K562 (cell line): Measurements from ENCODE around the gene MRRF. TPM values are rescaled to one million over a fixed set of nuclear protein-coding genes. Genes with fewer than 3 reads are reported as not detected.

Source experiments
- ATAC-seq: fragments of 200-7000 bp; cut with Tn5 transposase; 3 replicates; pipeline ENCODE4 v1.9.1; 2020; ENCODE audit warnings: moderate library complexity
- BruUV-seq: library from RNA; stranded (reverse); fragments of 400-500 nt; replicated peaks from 2 replicates; lab custom pipeline; 2021; lab: Mats Ljungman, UMichigan
- CTCF ChIA-PET: fragments of 300-600 bp; formaldehyde crosslinking; extraction: SDS; loops from one replicate; lab custom pipeline; 2021; ENCODE audit warnings: low intra/inter-chr PET ratio; lab: Yijun Ruan, JAX
- POLR2A ChIA-PET: fragments of 300-600, 350-650 bp; sonication (Branson Sonifier 250); formaldehyde crosslinking; extraction: SDS; loops from one replicate; lab custom pipeline; 2021; ENCODE audit warnings: antibody characterized with exemption, inconsistent platforms; lab: Yijun Ruan, JAX
- DNase-seq, 4 experiments: peaks; one replicate each; pipeline versions ENCODE4 v3.0.0 to v3.0.0-alpha.2; 2011 to 2018; ENCODE audit warnings: low spot score in 3 of 4, mixed read lengths in 3 of 4; ENCODE audit errors: extremely low read depth in 1 of 4
- FAIRE-seq: peaks from 2 replicates; lab custom pipeline; 2011; peaks lifted over from hg19 to GRCh38; lab: Jason Lieb, UNC
- H2AFZ ChIP-seq: 2 replicates; pipeline ENCODE4 v1.6.0; 2011; ENCODE audit warnings: low read depth, low read length, control low read depth, inconsistent platforms
- H3K27ac ChIP-seq: fragments of 200-600 bp; 3 replicates; pipeline ENCODE4 v1.8.0; 2011; ENCODE audit warnings: low read depth, mild to moderate bottlenecking, control low read depth, inconsistent platforms, low read length, moderate library complexity, mixed read lengths; ENCODE audit errors: extremely low read depth
- H3K27me3 ChIP-seq, 2 experiments: fragments of 300-600 bp in 1 of 2; 2 replicates in 1 of 2; 3 replicates in 1 of 2; pipeline versions ENCODE4 v1.6.0 to v1.8.0; 2011; ENCODE audit warnings: inconsistent platforms in 2 of 2, low read length in 2 of 2, mild to moderate bottlenecking in 1 of 2, mixed read lengths in 1 of 2, moderate library complexity in 1 of 2; ENCODE audit not compliant: control insufficient read depth in 2 of 2, insufficient read depth in 2 of 2
- H3K36me3 ChIP-seq: fragments of 300-600 bp; 3 replicates; pipeline ENCODE4 v1.8.0; 2011; ENCODE audit warnings: mild to moderate bottlenecking, low read length, inconsistent platforms; ENCODE audit not compliant: control insufficient read depth, insufficient read depth
- H3K4me1 ChIP-seq, 2 experiments: fragments of 200-600 bp in 1 of 2; replicated peaks in 1 of 2; 2 replicates in 1 of 2; 3 replicates in 1 of 2; pipeline versions ENCODE4 v1.5.1 to v1.8.0; 2011; ENCODE audit warnings: inconsistent platforms in 2 of 2, low read length in 2 of 2, mild to moderate bottlenecking in 1 of 2, mixed read lengths in 1 of 2, moderate library complexity in 1 of 2; ENCODE audit not compliant: control insufficient read depth in 2 of 2, insufficient read depth in 2 of 2
- H3K4me2 ChIP-seq: 2 replicates; pipeline ENCODE4 v1.6.1; 2011; ENCODE audit warnings: low read length, control low read depth, inconsistent platforms, mixed read lengths; ENCODE audit not compliant: insufficient read depth
- H3K4me3 ChIP-seq: fragments of 200-600 bp; sonication (generic), shearing (Covaris generic); 2 replicates; pipeline ENCODE4 v1.5.1; 2016; ENCODE audit warnings: control low read depth, inconsistent platforms
- H3K79me2 ChIP-seq: fragments of 200-600 bp; 3 replicates; pipeline ENCODE4 v1.8.0; 2011; ENCODE audit warnings: low read length, inconsistent platforms; ENCODE audit not compliant: control insufficient read depth, insufficient read depth
- H3K9ac ChIP-seq, 2 experiments: 2 replicates each; pipeline versions ENCODE4 v1.6.0 to v1.6.1; 2011; ENCODE audit warnings: low read depth in 2 of 2, low read length in 2 of 2, control low read depth in 1 of 2, inconsistent platforms in 1 of 2, mild to moderate bottlenecking in 1 of 2, mixed read lengths in 1 of 2; ENCODE audit not compliant: insufficient read depth in 1 of 2
- H3K9me1 ChIP-seq: one replicate; pipeline ENCODE4 v1.6.0; 2011; ENCODE audit warnings: inconsistent platforms, mild to moderate bottlenecking, low read length, moderate library complexity; ENCODE audit not compliant: control insufficient read depth, insufficient read depth
- H3K9me3 ChIP-seq: replicated peaks from 2 replicates; pipeline ENCODE4 v1.5.1; 2011; ENCODE audit warnings: low read depth, low read length, inconsistent platforms; ENCODE audit not compliant: control insufficient read depth, insufficient read depth
- H4K20me1 ChIP-seq: replicated peaks from 2 replicates; pipeline ENCODE4 v1.6.1; 2011; ENCODE audit warnings: low read length, inconsistent platforms, mixed read lengths; ENCODE audit not compliant: control insufficient read depth, insufficient read depth
- GABPB1 ChIP-seq: sonication (generic); formaldehyde crosslinking; IDR thresholded peaks from 2 replicates; pipeline ENCODE4 v1.8.0; 2022; ENCODE audit warnings: mild to moderate bottlenecking, missing genetic modification reagents
- KAT2B ChIP-seq: IDR thresholded peaks from one replicate; pipeline ENCODE4 v1.6.1; 2012; ENCODE audit warnings: low read depth, mild to moderate bottlenecking, control low read depth, inconsistent platforms, low read length, moderate library complexity
- KDM1A ChIP-seq, 2 experiments: fragments of 450-650 bp; IDR thresholded peaks; 2 replicates each; pipeline ENCODE4 v1.6.1; 2016; ENCODE audit warnings: mild to moderate bottlenecking in 2 of 2
- MXI1 ChIP-seq: IDR thresholded peaks from 2 replicates; pipeline ENCODE4 v1.6.1; 2011; ENCODE audit warnings: low read depth, mild to moderate bottlenecking, improper control_type of control experiment, low read length
- NELFE ChIP-seq: IDR thresholded peaks from 2 replicates; pipeline ENCODE4 v1.6.1; 2011; ENCODE audit warnings: mild to moderate bottlenecking; ENCODE audit not compliant: insufficient read depth, insufficient read length
- RBM15 ChIP-seq: fragments of 200-400 bp; formaldehyde crosslinking; IDR thresholded peaks from 2 replicates; pipeline ENCODE4 v1.6.1; 2018; ENCODE audit warnings: mild to moderate bottlenecking, low read length, moderate library complexity; ENCODE audit not compliant: insufficient read depth
- ZBTB8A ChIP-seq: fragments of 450-650 bp; IDR thresholded peaks from 2 replicates; pipeline ENCODE4 v1.6.1; 2018; ENCODE audit warnings: mild to moderate bottlenecking, moderate library complexity; ENCODE audit not compliant: partially characterized antibody
- ZSCAN32 ChIP-seq: fragments of 450-650 bp; formaldehyde crosslinking; IDR thresholded peaks from 2 replicates; pipeline ENCODE4 v1.4.0; 2020; ENCODE audit warnings: mild to moderate bottlenecking, moderate library complexity
- WGBS: fragments of 100-300 bp; shearing (Covaris generic); methylation state at CpG from one replicate; pipeline ENCODE4 v1.1.6; 2016; ENCODE audit warnings: low coverage, mixed read lengths; ENCODE audit not compliant: insufficient coverage; ENCODE audit errors: missing lambda C conversion rate; 5-methylcytosine and 5-hydroxymethylcytosine counted together
- in situ Hi-C: fragments of 300-500 bp; cut with MboI; formaldehyde crosslinking; loops from 4 replicates; pipeline ENCODE4 v1.15.0; 2018; ENCODE audit warnings: inconsistent platforms, mixed read lengths
- intact Hi-C: fragments of 100-400 bp; cut with micrococcal nuclease; formaldehyde crosslinking; loops from 2 replicates; pipeline ENCODE4 v1.14.2; 2022
- polyA plus RNA-seq, 8 experiments: library from polyadenylated mRNA; depleted of rRNA in 4 of 8; stranded (reverse) in 5 of 8; unstranded in 3 of 8; fragments of >200 nt; fragmentation: Nextera tagmentation in 2 of 8; fragmentation: Illumina TruSeq in 1 of 8; extraction: Ambion mirVana in 2 of 8; extraction: Trizol in 1 of 8; gene quantifications; 2 replicates each; pipeline versions ENCODE4 v1.2.1 to v1.2.3, GENCODE V29; 2011 to 2014; ENCODE audit warnings: inconsistent platforms in 1 of 8, missing spikeins in 1 of 8
- total RNA-seq, 7 experiments: library from RNA; depleted of rRNA in 6 of 7; stranded (reverse); fragments of >200 nt in 6 of 7; fragmentation: Illumina TruSeq in 2 of 7; extraction: Trizol in 2 of 7; gene quantifications; 2 replicates each; pipeline versions ENCODE4 v1.2.1 to v1.2.3, GENCODE V29; 2011 to 2021; ENCODE audit warnings: low replicate concordance in 1 of 7
- TF ChIP-seq, protein P1 (sequence below): fragments of 450-650 bp; IDR thresholded peaks from 2 replicates; pipeline ENCODE4 v1.6.1; 2016; ENCODE audit warnings: low read depth

MRRF gene
- total and polyA plus RNA-seq, 9 of the 15 experiments (the other 6 are each of a cell fraction or from before 2014, with no cell fraction given): 55.0 to 105 (median 81.2) TPM

DNA sequence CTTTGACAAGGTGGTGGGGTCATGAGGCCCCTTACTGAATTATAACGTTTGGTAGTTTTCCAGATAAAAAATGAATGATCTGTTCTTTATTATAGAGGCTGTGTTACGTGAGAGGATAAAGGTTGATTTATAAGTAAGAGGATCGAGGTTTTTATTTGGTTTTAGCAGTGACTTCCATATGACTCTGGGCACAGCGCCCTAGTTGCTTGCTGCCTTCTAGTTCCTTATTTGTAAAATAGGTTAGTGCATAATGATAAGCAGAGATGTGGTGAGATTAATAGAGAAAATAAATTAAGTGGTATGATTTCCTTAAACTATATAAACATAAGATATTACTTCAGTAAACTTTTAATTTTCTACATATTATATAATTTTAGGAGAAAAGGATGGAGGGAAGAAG is 29.8 kb downstream of the MRRF start:
- no TSS peak for BruUV-seq
- no peaks in the 10 kb centered on the region for H3K9me3 ChIP-seq
- no peak overlapping the region for H3K27ac ChIP-seq
- intact Hi-C loops: no loop called here
- DNase-seq (no peak), ATAC-seq (no peak), FAIRE-seq (no peak)
- no peak overlapping the region for H2AFZ ChIP-seq
- POLR2A ChIA-PET: interaction anchor here (0.9 to 1.0 kb wide), 2 partner anchors 9 to 31 kb away, joined by 3 read pairs; no protein-coding TSS in a partner anchor
- in situ Hi-C loops: no loop called here
- 82% methylated on average over 4 of the region's 4 CpGs for WGBS
- no peak for TF ChIP-seq NELFE
- H3K4me2 ChIP-seq: no peak overlapping the region
- CTCF ChIA-PET: no interaction called here
- H3K4me3 ChIP-seq: no peak overlapping the region
- peaks cover 85% of the 10 kb centered on the region for H3K36me3 ChIP-seq
- no peaks in the 10 kb centered on the region for H3K9me1 ChIP-seq
- H3K9ac ChIP-seq: no peak overlapping the region
- H3K27me3 ChIP-seq: no peaks in the 10 kb centered on the region
- H3K4me1 ChIP-seq: no peaks in the 10 kb centered on the region
- H3K79me2 ChIP-seq: peaks cover 4% of the 10 kb centered on the region; the same call in 1 of the 3 replicates
- H4K20me1 ChIP-seq: no peaks in the 10 kb centered on the region

DNA sequence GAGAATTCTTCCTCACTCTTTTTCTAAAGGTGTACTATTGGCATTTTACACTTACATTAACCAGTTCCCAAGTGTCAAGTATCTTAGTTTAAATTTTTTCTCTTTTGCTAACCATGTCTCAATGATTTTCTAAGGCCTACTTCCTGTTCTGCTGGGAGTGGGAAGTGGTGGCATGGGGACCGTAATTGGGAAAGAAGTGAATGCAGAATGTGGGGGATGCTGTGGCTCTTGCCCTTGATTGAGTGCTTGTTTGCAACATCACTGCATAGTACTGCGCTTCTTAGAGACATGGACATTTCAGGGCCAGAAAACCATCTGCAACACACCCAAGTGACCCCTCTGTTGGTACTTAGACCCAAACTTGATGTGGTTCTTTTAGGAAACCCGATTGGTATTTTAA is 32.8 kb downstream of the MRRF start:
- Histone ChIP-seq H3K4me3 (no peak overlapping the region), H3K4me2 (no peak overlapping the region), H3K9me3 (no peaks in the 10 kb centered on the region), H4K20me1 (no peaks in the 10 kb centered on the region), H3K9me1 (no peaks in the 10 kb centered on the region), H3K79me2 (peaks cover 4% of the 10 kb centered on the region; the same call in 1 of the 3 replicates), H3K4me1 (no peaks in the 10 kb centered on the region), H3K36me3 (peaks cover 86% of the 10 kb centered on the region), H3K9ac (no peak overlapping the region), H3K27ac (no peak overlapping the region), H3K27me3 (no peaks in the 10 kb centered on the region), H2AFZ (no peak overlapping the region)
- ChIA-PET CTCF (no interaction called here), POLR2A (interaction anchor here (1.2 kb wide), 1 partner anchor 9 kb away, joined by 3 read pairs; no protein-coding TSS in a partner anchor)
- DNase-seq (no peak), FAIRE-seq (peak; percentile 42), ATAC-seq (no peak)
- 97% methylated on average over 3 of the region's 3 CpGs for WGBS
- intact Hi-C loops (no loop called here), in situ Hi-C loops (no loop called here)
- BruUV-seq: no TSS peak
- no peak for TF ChIP-seq ZBTB8A
- no peak for TF ChIP-seq MXI1
- no peak for TF ChIP-seq GABPB1 (CRISPR knock-in tag)
- no peak for TF ChIP-seq RBM15
- no peak for TF ChIP-seq KDM1A (IDR thresholded peaks at IDR 0.05)
- no peak for TF ChIP-seq KAT2B
- TF ChIP-seq ZSCAN32: no peak
- TF ChIP-seq, protein P1, sequence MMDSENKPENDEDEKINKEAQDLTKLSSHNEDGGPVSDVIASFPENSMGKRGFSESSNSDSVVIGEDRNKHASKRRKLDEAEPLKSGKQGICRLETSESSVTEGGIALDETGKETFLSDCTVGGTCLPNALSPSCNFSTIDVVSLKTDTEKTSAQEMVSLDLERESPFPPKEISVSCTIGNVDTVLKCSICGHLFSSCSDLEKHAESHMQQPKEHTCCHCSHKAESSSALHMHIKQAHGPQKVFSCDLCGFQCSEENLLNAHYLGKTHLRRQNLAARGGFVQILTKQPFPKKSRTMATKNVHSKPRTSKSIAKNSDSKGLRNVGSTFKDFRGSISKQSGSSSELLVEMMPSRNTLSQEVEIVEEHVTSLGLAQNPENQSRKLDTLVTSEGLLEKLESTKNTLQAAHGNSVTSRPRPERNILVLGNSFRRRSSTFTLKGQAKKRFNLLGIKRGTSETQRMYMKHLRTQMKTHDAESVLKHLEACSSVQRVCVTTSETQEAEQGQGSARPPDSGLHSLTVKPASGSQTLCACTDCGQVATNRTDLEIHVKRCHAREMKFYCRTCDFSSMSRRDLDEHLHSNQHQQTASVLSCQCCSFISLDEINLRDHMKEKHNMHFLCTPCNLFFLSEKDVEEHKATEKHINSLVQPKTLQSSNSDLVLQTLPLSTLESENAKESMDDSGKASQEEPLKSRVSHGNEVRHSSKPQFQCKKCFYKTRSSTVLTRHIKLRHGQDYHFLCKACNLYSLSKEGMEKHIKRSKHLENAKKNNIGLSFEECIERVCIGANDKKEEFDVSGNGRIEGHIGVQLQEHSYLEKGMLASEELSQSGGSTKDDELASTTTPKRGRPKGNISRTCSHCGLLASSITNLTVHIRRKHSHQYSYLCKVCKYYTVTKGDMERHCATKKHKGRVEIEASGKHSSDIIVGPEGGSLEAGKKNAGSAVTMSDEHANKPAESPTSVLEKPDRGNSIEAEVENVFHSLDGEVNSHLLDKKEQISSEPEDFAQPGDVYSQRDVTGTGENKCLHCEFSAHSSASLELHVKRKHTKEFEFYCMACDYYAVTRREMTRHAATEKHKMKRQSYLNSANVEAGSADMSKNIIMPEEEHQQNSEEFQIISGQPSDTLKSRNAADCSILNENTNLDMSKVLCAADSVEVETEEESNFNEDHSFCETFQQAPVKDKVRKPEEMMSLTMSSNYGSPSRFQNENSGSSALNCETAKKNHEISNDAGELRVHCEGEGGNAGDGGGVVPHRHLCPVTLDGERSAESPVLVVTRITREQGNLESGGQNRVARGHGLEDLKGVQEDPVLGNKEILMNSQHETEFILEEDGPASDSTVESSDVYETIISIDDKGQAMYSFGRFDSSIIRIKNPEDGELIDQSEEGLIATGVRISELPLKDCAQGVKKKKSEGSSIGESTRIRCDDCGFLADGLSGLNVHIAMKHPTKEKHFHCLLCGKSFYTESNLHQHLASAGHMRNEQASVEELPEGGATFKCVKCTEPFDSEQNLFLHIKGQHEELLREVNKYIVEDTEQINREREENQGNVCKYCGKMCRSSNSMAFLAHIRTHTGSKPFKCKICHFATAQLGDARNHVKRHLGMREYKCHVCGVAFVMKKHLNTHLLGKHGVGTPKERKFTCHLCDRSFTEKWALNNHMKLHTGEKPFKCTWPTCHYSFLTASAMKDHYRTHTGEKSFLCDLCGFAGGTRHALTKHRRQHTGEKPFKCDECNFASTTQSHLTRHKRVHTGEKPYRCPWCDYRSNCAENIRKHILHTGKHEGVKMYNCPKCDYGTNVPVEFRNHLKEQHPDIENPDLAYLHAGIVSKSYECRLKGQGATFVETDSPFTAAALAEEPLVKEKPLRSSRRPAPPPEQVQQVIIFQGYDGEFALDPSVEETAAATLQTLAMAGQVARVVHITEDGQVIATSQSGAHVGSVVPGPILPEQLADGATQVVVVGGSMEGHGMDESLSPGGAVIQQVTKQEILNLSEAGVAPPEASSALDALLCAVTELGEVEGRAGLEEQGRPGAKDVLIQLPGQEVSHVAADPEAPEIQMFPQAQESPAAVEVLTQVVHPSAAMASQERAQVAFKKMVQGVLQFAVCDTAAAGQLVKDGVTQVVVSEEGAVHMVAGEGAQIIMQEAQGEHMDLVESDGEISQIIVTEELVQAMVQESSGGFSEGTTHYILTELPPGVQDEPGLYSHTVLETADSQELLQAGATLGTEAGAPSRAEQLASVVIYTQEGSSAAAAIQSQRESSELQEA: no peak
